Bronchial epithelial cell (primary cell): ENCODE results near the gene CAMK2A. TPM values are rescaled to one million over a fixed set of nuclear protein-coding genes. Genes with fewer than 3 reads are reported as not detected.

Source experiments
- DNase-seq: peaks from one replicate; pipeline ENCODE4 v3.0.0-alpha.2; 2010; ENCODE audit warnings: low read depth
- FAIRE-seq: peaks from 2 replicates; lab custom pipeline; 2011; peaks lifted over from hg19 to GRCh38; lab: Jason Lieb, UNC
- H3K27me3 ChIP-seq: 2 replicates; pipeline ENCODE4 v1.5.1; 2011; ENCODE audit warnings: low read length; ENCODE audit not compliant: control insufficient read depth, insufficient read depth
- H3K36me3 ChIP-seq: 2 replicates; pipeline ENCODE4 v1.5.1; 2011; ENCODE audit warnings: low read length; ENCODE audit not compliant: control insufficient read depth, insufficient read depth
- H3K4me3 ChIP-seq: 2 replicates; pipeline ENCODE4 v1.5.1; 2011; ENCODE audit warnings: mild to moderate bottlenecking, low read depth, low read length, control low read depth
- CTCF ChIP-seq: IDR thresholded peaks from 2 replicates; pipeline ENCODE4 v1.5.1; 2011; ENCODE audit warnings: mild to moderate bottlenecking, moderate library complexity, low read length, control low read depth, inconsistent platforms; ENCODE audit not compliant: insufficient read depth, severe bottlenecking
- total RNA-seq: library from RNA; depleted of rRNA; stranded (reverse); fragments of >200 nt; gene quantifications from 2 replicates; pipeline ENCODE4 v1.2.1, GENCODE V29; 2014

Gene CAMK2A
- total RNA-seq, 1 donor from 2014 or later, result under 0.01 TPM

- Histone ChIP-seq H3K36me3 (no peaks in the 10 kb centered on the region), H3K4me3 (no peak overlapping the region), H3K27me3 (no peaks in the 10 kb centered on the region)
- no peak for TF ChIP-seq CTCF
- FAIRE-seq, result no peak
- no peak for DNase-seq
These were observed 85.6 kb downstream of the CAMK2A start for GRCh38 chr5:150203832-150204589.

DNA sequence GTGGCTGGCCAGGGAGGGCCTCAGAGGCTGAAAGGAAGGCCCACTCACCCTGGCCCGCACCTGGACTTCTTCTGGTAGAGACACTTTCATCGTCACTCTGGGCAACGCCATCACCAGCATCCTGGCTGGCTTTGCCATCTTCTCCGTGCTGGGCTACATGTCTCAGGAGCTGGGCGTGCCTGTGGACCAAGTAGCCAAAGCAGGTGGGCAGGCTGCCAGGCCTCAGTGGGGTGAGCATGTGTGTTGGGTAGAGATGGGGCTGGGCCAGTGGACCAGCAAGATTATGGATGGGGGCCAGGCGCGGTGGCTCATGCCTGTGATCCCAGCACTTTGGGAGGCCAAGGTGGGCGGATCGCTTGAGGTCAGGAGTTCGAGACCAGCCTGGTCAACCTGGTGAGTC, 87.1 kb downstream of the CAMK2A start:
- Histone ChIP-seq H3K4me3 (no peak overlapping the region), H3K36me3 (no peaks in the 10 kb centered on the region), H3K27me3 (peaks cover 2% of the 10 kb centered on the region)
- TF ChIP-seq CTCF, result no peak
- no peak for FAIRE-seq
- no peak for DNase-seq

DNA sequence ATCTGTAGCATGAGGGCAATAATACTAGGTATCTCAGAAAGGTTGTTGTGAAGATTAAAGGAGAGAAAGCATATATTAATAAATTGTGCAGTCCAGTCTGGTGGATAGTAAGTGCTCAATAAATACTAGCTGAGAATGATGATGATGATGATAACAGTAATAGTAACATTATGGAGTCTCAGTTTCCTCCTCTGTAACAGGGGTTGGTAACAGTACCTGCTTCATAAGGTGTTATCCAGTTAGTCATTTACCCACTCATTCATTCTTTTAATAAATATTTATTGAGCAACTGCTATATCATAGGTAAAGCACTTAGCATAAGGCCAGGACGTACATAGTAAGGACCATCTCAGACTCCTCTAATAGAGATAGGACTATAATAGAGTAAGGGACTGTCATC, 92.1 kb downstream of the CAMK2A start:
- no peaks in the 10 kb centered on the region for H3K36me3 ChIP-seq
- no peak overlapping the region for H3K4me3 ChIP-seq
- DNase-seq (no peak), FAIRE-seq (no peak)
- TF ChIP-seq CTCF, result no peak
- peaks cover 6% of the 10 kb centered on the region for H3K27me3 ChIP-seq

GRCh38 chr5:150196986-150197385, 92.6 kb downstream of the CAMK2A start:
- DNase-seq (no peak), FAIRE-seq (no peak)
- H3K36me3 ChIP-seq, result no peaks in the 10 kb centered on the region
- no peak for TF ChIP-seq CTCF
- no peak overlapping the region for H3K4me3 ChIP-seq
- H3K27me3 ChIP-seq, result peaks cover 10% of the 10 kb centered on the region

GRCh38 chr5:150196514-150196913, 93.1 kb downstream of the CAMK2A start:
- Histone ChIP-seq H3K27me3 (peaks cover 13% of the 10 kb centered on the region), H3K36me3 (no peaks in the 10 kb centered on the region), H3K4me3 (no peak overlapping the region)
- TF ChIP-seq CTCF, result no peak
- FAIRE-seq (no peak), DNase-seq (no peak)
